ENCODE measurements around the gene PRKCH. TPM values are rescaled to one million over a fixed set of nuclear protein-coding genes. Genes with fewer than 3 reads are reported as not detected.
A peak's percentile ranks its signal among the peaks of the same experiment; 100 is the strongest.

The PRKCH gene
- polyA plus RNA-seq, 3 donors, result 3.6 to 6.2 (median 5.4) TPM

- Mint-ChIP-seq H3K9me3 (peaks cover 0 to 2% (median 0%) of the 10 kb centered on the region in 7 donors), H3K27ac (peak overlapping the region in 5 of 7 donors; percentile 4 to 53 (median 29)), H3K27me3 (ENCODE audit: low read depth in 3 of 3) (peaks cover 0 to 3% (median 0%) of the 10 kb centered on the region in 3 donors), H3K36me3 (peaks cover 50 to 52% of the 10 kb centered on the region in 2 donors), H3K4me3 (no peak overlapping the region), H3K4me1 (peaks cover 54% of the 10 kb centered on the region)
- no peak overlapping the region for H3K4me2 ChIP-seq (replicated peaks; ENCODE audit: extremely low read depth, low read length, poor library complexity, severe bottlenecking)
- no peak overlapping the region for H3K9ac ChIP-seq (ENCODE audit: insufficient read depth, low read length, poor library complexity, severe bottlenecking)
- no peaks in the 10 kb centered on the region for H3K27me3 ChIP-seq (ENCODE audit: control insufficient read depth in 2 of 2, insufficient read depth in 2 of 2, low read length in 2 of 2)
- H4K20me1 ChIP-seq (ENCODE audit: insufficient read depth, low read length), result no peaks in the 10 kb centered on the region
- no peak overlapping the region for H3K4me3 ChIP-seq (replicated peaks in 1 of 3; ENCODE audit: low read depth in 2 of 3, low read length in 3 of 3)
- DNase-seq, result peak in 2 of 3 donors; percentile 55 to 66
- no peak for TF ChIP-seq CTCF (IDR thresholded peaks at IDR 0.05)
- no peaks in the 10 kb centered on the region for H3K9me3 ChIP-seq (replicated peaks in 1 of 2; ENCODE audit: control insufficient read depth in 1 of 2, insufficient read depth in 1 of 2, low read length in 2 of 2)
- intact Hi-C loops (cut with micrococcal nuclease), result no loop called here
- no peak overlapping the region for H2AFZ ChIP-seq (ENCODE audit: insufficient read depth, low read depth, low read length, poor library complexity, severe bottlenecking)
- peaks cover 3 to 36% of the 10 kb centered on the region in 2 donors for H3K36me3 ChIP-seq (replicated peaks in 1 of 2; ENCODE audit: control insufficient read depth in 1 of 2, insufficient read depth in 2 of 2, low read length in 2 of 2)
- WGBS (ENCODE audit: insufficient coverage), result 10% methylated on average over 2 of the region's 2 CpGs
- peaks cover 36 to 46% of the 10 kb centered on the region in 2 donors for H3K4me1 ChIP-seq (ENCODE audit: control insufficient read depth in 1 of 2, insufficient read depth in 2 of 2, low read length in 2 of 2)
- H3K79me2 ChIP-seq (ENCODE audit: insufficient read depth, low read length), result no peaks in the 10 kb centered on the region
- peak overlapping the region in 1 of 2 donors; percentile 4 for H3K27ac ChIP-seq (ENCODE audit: low read depth in 1 of 2, low read length in 2 of 2)
Measured at GRCh38 chr14:61549425-61549824, 228.0 kb downstream of the PRKCH start.

DNA sequence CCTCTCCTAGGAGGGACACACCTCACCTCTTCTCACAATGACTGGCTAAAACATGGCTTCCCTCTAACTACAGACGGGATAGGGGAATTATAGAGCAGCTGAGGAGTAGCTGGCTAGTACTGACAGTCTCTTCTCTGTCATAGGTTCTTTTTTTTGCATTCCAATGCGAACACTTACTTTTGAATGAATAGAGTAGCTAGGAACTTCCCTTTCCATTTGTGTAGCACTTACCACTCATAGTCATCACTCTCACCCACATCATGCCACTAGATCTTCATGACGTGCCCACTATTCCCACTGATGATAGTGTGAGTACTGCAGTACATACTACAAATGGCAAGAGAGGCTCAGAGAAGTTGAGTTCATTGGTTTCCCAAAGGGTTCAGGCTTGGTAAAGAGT lies 230.0 kb downstream of the PRKCH start:
- Histone ChIP-seq H3K9me3 (replicated peaks in 1 of 2; ENCODE audit: control insufficient read depth in 1 of 2, insufficient read depth in 1 of 2, low read length in 2 of 2) (no peaks in the 10 kb centered on the region), H3K79me2 (ENCODE audit: insufficient read depth, low read length) (no peaks in the 10 kb centered on the region), H3K9ac (ENCODE audit: insufficient read depth, low read length, poor library complexity, severe bottlenecking) (no peak overlapping the region), H2AFZ (ENCODE audit: insufficient read depth, low read depth, low read length, poor library complexity, severe bottlenecking) (no peak overlapping the region), H3K4me1 (ENCODE audit: control insufficient read depth in 1 of 2, insufficient read depth in 2 of 2, low read length in 2 of 2) (peaks cover 37 to 51% of the 10 kb centered on the region in 2 donors), H3K27me3 (ENCODE audit: control insufficient read depth in 2 of 2, insufficient read depth in 2 of 2, low read length in 2 of 2) (no peaks in the 10 kb centered on the region), H4K20me1 (ENCODE audit: insufficient read depth, low read length) (no peaks in the 10 kb centered on the region), H3K27ac (ENCODE audit: low read depth in 1 of 2, low read length in 2 of 2) (peak overlapping the region in 1 of 2 donors; percentile 94), H3K4me3 (replicated peaks in 1 of 3; ENCODE audit: low read depth in 2 of 3, low read length in 3 of 3) (no peak overlapping the region), H3K36me3 (replicated peaks in 1 of 2; ENCODE audit: control insufficient read depth in 1 of 2, insufficient read depth in 2 of 2, low read length in 2 of 2) (peaks cover 3 to 23% of the 10 kb centered on the region in 2 donors), H3K4me2 (replicated peaks; ENCODE audit: extremely low read depth, low read length, poor library complexity, severe bottlenecking) (no peak overlapping the region)
- H3K27me3 Mint-ChIP-seq (ENCODE audit: low read depth in 3 of 3), result peaks cover 0 to 2% (median 0%) of the 10 kb centered on the region in 3 donors
- no peak overlapping the region for H3K4me3 Mint-ChIP-seq
- peak overlapping the region in 6 of 7 donors; percentile 38 to 99 (median 92) for H3K27ac Mint-ChIP-seq
- H3K36me3 Mint-ChIP-seq, result peaks cover 42 to 44% of the 10 kb centered on the region in 2 donors
- TF ChIP-seq CTCF (IDR thresholded peaks at IDR 0.05), result no peak
- H3K4me1 Mint-ChIP-seq, result peaks cover 57% of the 10 kb centered on the region
- peak in 2 of 3 donors; percentile 37 to 75 for DNase-seq
- H3K9me3 Mint-ChIP-seq, result peaks cover 0 to 2% (median 0%) of the 10 kb centered on the region in 7 donors
- intact Hi-C loops (cut with micrococcal nuclease), result loop anchor here in 1 of 2 donors (5.0 kb wide), 2 partner anchors 41 to 74 kb away; no protein-coding TSS in a partner anchor
- no CpG with 5 or more reads among the region's 3 CpGs for WGBS (ENCODE audit: insufficient coverage)

All from CD14-positive monocyte (primary cell).